H9 (cell line): ENCODE data around the gene ILDR1. TPM values are rescaled to one million over a fixed set of nuclear protein-coding genes. Genes with fewer than 3 reads are reported as not detected.

Source experiments
- DNase-seq: peaks from one replicate; pipeline ENCODE4 v3.0.0-alpha.2; 2017
- H2AFZ ChIP-seq: one replicate; pipeline ENCODE4 v1.6.1; 2013; ENCODE audit warnings: mild to moderate bottlenecking, low read length, control low read depth, moderate library complexity
- H2AK5ac ChIP-seq: 2 replicates; pipeline ENCODE4 v1.6.1; 2013; ENCODE audit warnings: low read length, control low read depth, mixed read lengths; ENCODE audit not compliant: insufficient read length
- H2BK120ac ChIP-seq: one replicate; pipeline ENCODE4 v1.6.1; 2013; ENCODE audit warnings: low read depth, mild to moderate bottlenecking, low read length, control low read depth, inconsistent platforms; ENCODE audit not compliant: poor library complexity, severe bottlenecking
- H2BK12ac ChIP-seq: 2 replicates; pipeline ENCODE4 v1.6.1; 2013; ENCODE audit warnings: low read length, control low read depth, mixed read lengths, low read depth; ENCODE audit not compliant: insufficient read length
- H2BK15ac ChIP-seq: 2 replicates; pipeline ENCODE4 v1.6.1; 2013; ENCODE audit warnings: low read depth, low read length, control low read depth
- H2BK20ac ChIP-seq: one replicate; pipeline ENCODE4 v1.6.1; 2013; ENCODE audit warnings: low read depth, mild to moderate bottlenecking, low read length, control low read depth, inconsistent platforms; ENCODE audit not compliant: poor library complexity, severe bottlenecking
- H2BK5ac ChIP-seq: 2 replicates; pipeline ENCODE4 v1.6.1; 2013; ENCODE audit warnings: low read length, control low read depth, mixed read lengths; ENCODE audit not compliant: insufficient read length
- H3K14ac ChIP-seq: 2 replicates; pipeline ENCODE4 v1.6.1; 2013; ENCODE audit warnings: low read length, control low read depth; ENCODE audit not compliant: insufficient read depth
- H3K18ac ChIP-seq: 2 replicates; pipeline ENCODE4 v1.6.1; 2013; ENCODE audit warnings: low read depth, mild to moderate bottlenecking, mixed read lengths, low read length, control low read depth; ENCODE audit not compliant: insufficient read length
- H3K23ac ChIP-seq: 2 replicates; pipeline ENCODE4 v1.6.1; 2013; ENCODE audit warnings: low read length, control low read depth, mixed read lengths, low read depth; ENCODE audit not compliant: insufficient read length
- H3K23me2 ChIP-seq: 2 replicates; pipeline ENCODE4 v1.6.1; 2013; ENCODE audit warnings: low read depth, mild to moderate bottlenecking, mixed read lengths, low read length, control low read depth; ENCODE audit not compliant: insufficient read length, poor library complexity, severe bottlenecking
- H3K27ac ChIP-seq: 2 replicates; pipeline ENCODE4 v1.5.1; 2013; ENCODE audit warnings: low read length, control low read depth, mixed read lengths, low read depth; ENCODE audit not compliant: insufficient read length
- H3K27me3 ChIP-seq: 2 replicates; pipeline ENCODE4 v1.6.1; 2013; ENCODE audit warnings: low read length, control low read depth, inconsistent platforms; ENCODE audit not compliant: insufficient read depth
- H3K4ac ChIP-seq: 2 replicates; pipeline ENCODE4 v1.6.1; 2013; ENCODE audit warnings: low read depth, mild to moderate bottlenecking, control low read depth, inconsistent platforms, low read length, moderate library complexity
- H3K4me1 ChIP-seq: 2 replicates; pipeline ENCODE4 v1.6.1; 2013; ENCODE audit warnings: low read length, control low read depth, inconsistent platforms; ENCODE audit not compliant: insufficient read depth
- H3K4me2 ChIP-seq: 2 replicates; pipeline ENCODE4 v1.6.1; 2013; ENCODE audit warnings: low read length, control low read depth, mixed read lengths; ENCODE audit not compliant: insufficient read length, insufficient read depth
- H3K56ac ChIP-seq: 2 replicates; pipeline ENCODE4 v1.6.1; 2013; ENCODE audit warnings: low read depth, mild to moderate bottlenecking, mixed read lengths, low read length, control low read depth; ENCODE audit not compliant: insufficient read length
- H3K79me1 ChIP-seq: 2 replicates; pipeline ENCODE4 v1.6.1; 2013; ENCODE audit warnings: low read depth, mild to moderate bottlenecking, moderate library complexity, low read length, control low read depth, inconsistent platforms; ENCODE audit not compliant: insufficient read depth, poor library complexity, severe bottlenecking
- H3K79me2 ChIP-seq: 2 replicates; pipeline ENCODE4 v1.6.1; 2013; ENCODE audit warnings: low read length, control low read depth, inconsistent platforms; ENCODE audit not compliant: insufficient read depth
- H3K9ac ChIP-seq: 2 replicates; pipeline ENCODE4 v1.6.1; 2013; ENCODE audit warnings: low read length, control low read depth, mixed read lengths; ENCODE audit not compliant: insufficient read length; ENCODE audit errors: extremely low read depth
- H3K9me3 ChIP-seq: one replicate; pipeline ENCODE4 v1.6.1; 2013; ENCODE audit warnings: low read depth, low read length, inconsistent platforms; ENCODE audit not compliant: control insufficient read depth
- H3T11ph ChIP-seq: one replicate; pipeline ENCODE4 v1.6.1; 2013; ENCODE audit warnings: mild to moderate bottlenecking, low read length, control low read depth, inconsistent platforms
- H4K20me1 ChIP-seq: one replicate; pipeline ENCODE4 v1.6.1; 2013; ENCODE audit not compliant: control insufficient read depth, insufficient read length, insufficient read depth
- H4K5ac ChIP-seq: 2 replicates; pipeline ENCODE4 v1.6.1; 2013; ENCODE audit warnings: low read depth, mild to moderate bottlenecking, mixed read lengths, low read length, control low read depth; ENCODE audit not compliant: insufficient read length
- H4K8ac ChIP-seq: replicated peaks from 2 replicates; pipeline ENCODE4 v1.6.1; 2013; ENCODE audit warnings: low read length, control low read depth, mixed read lengths, low read depth; ENCODE audit not compliant: insufficient read length
- H4K91ac ChIP-seq: 2 replicates; pipeline ENCODE4 v1.6.1; 2013; ENCODE audit warnings: low read depth, mild to moderate bottlenecking, moderate library complexity, mixed read lengths, low read length, control low read depth; ENCODE audit not compliant: insufficient read length
- H3K27ac Mint-ChIP-seq, 3 experiments: 2 replicates in 2 of 3; 3 replicates in 1 of 3; pipeline ENCODE4 v1.8.0; 2020 to 2021; ENCODE audit warnings: mixed read lengths in 3 of 3, mild to moderate bottlenecking in 1 of 3, moderate library complexity in 1 of 3
- H3K27me3 Mint-ChIP-seq: 2 replicates; pipeline ENCODE4 v1.8.0; 2021; ENCODE audit warnings: low read depth, mild to moderate bottlenecking, moderate library complexity, mixed read lengths
- H3K36me3 Mint-ChIP-seq, 3 experiments: 2 replicates in 2 of 3; 3 replicates in 1 of 3; pipeline ENCODE4 v1.8.0; 2020 to 2021; ENCODE audit warnings: low read depth in 3 of 3, mixed read lengths in 3 of 3; ENCODE audit not compliant: insufficient read depth in 1 of 3
- H3K4me1 Mint-ChIP-seq, 2 experiments: 2 replicates each; pipeline ENCODE4 v1.8.0; 2020; ENCODE audit warnings: mixed read lengths in 2 of 2
- H3K4me3 Mint-ChIP-seq, 2 experiments: 2 replicates in 1 of 2; 3 replicates in 1 of 2; pipeline ENCODE4 v1.8.0; 2020 to 2021; ENCODE audit warnings: mild to moderate bottlenecking in 2 of 2, mixed read lengths in 2 of 2, moderate library complexity in 1 of 2
- H3K9me3 Mint-ChIP-seq, 2 experiments: 2 replicates in 1 of 2; 3 replicates in 1 of 2; pipeline ENCODE4 v1.8.0; 2020; ENCODE audit warnings: mild to moderate bottlenecking in 2 of 2, mixed read lengths in 2 of 2, moderate library complexity in 1 of 2
- CTCF ChIP-seq: fragments of 200-600 bp; sonication (generic); conservative IDR thresholded peaks from 3 replicates; pipeline ENCODE4 v1.8.0; 2021; ENCODE audit warnings: antibody characterized with exemption, mild to moderate bottlenecking
- total RNA-seq: library from RNA; stranded (reverse); gene quantifications from 2 replicates; pipeline ENCODE4 v1.2.1, GENCODE V29; 2021

ILDR1 gene
- total RNA-seq, 1 experiment from 2014 or later, result 0.68 TPM

GRCh38 chr3:121961283-121961682, 60.8 kb downstream of the ILDR1 start:
- Histone ChIP-seq H3K27me3 (no peaks in the 10 kb centered on the region), H3K4ac (no peak overlapping the region), H4K20me1 (no peaks in the 10 kb centered on the region), H2BK12ac (no peak overlapping the region), H2BK5ac (no peak overlapping the region), H4K91ac (no peak overlapping the region), H4K5ac (no peak overlapping the region), H3K9ac (no peak overlapping the region), H3K4me1 (no peaks in the 10 kb centered on the region; the same call in 1 of the 2 replicates), H2AK5ac (no peak overlapping the region), H3K79me2 (no peaks in the 10 kb centered on the region), H2BK20ac (no peak overlapping the region), H3K14ac (no peak overlapping the region), H2AFZ (no peak overlapping the region), H2BK120ac (no peak overlapping the region), H2BK15ac (no peak overlapping the region), H3K23me2 (no peaks in the 10 kb centered on the region), H3K23ac (no peak overlapping the region), H3K27ac (no peak overlapping the region), H4K8ac (no peak overlapping the region), H3K9me3 (no peaks in the 10 kb centered on the region), H3K18ac (no peak overlapping the region), H3K79me1 (no peaks in the 10 kb centered on the region), H3K56ac (no peak overlapping the region), H3T11ph (no peak overlapping the region), H3K4me2 (no peak overlapping the region)
- no peak for TF ChIP-seq CTCF
- Mint-ChIP-seq H3K9me3 (peaks cover 2 to 13% of the 10 kb centered on the region in 2 experiments; a peak in 4 of 5 replicates), H3K4me3 (no peak overlapping the region), H3K27me3 (no peaks in the 10 kb centered on the region; the same call in none of the 2 replicates), H3K36me3 (peaks cover 2 to 5% (median 2%) of the 10 kb centered on the region in 3 experiments; a peak in 5 of 7 replicates), H3K27ac (no peak overlapping the region), H3K4me1 (peaks cover 10 to 17% of the 10 kb centered on the region in 2 experiments)
- DNase-seq, result no peak
